Caco-2 (cell line): ENCODE measurements around the gene KIAA0825. TPM values are rescaled to one million over a fixed set of nuclear protein-coding genes. Genes with fewer than 3 reads are reported as not detected.

Experiments
- BruUV-seq: library from RNA; stranded (reverse); fragments of 400-500 nt; replicated peaks from 2 replicates; lab custom pipeline; 2021; lab: Mats Ljungman, UMichigan
- CTCF ChIA-PET: fragments of 300-600 bp; sonication (Branson Sonifier 250); formaldehyde crosslinking; loops from one replicate; lab custom pipeline; 2022; ENCODE audit warnings: antibody characterized with exemption; lab: Charles Lee
- POLR2A ChIA-PET: fragments of 300-600 bp; sonication (Branson Sonifier 250); formaldehyde crosslinking; loops from one replicate; lab custom pipeline; 2022; ENCODE audit warnings: antibody characterized with exemption; lab: Charles Lee
- DNase-seq, 2 experiments: peaks; one replicate each; pipeline versions ENCODE4 v3.0.0 to v3.0.0-alpha.2; 2020 to 2022
- H3K27me3 ChIP-seq: replicated peaks from 2 replicates; pipeline ENCODE4 v1.6.0; 2011; ENCODE audit warnings: low read length; ENCODE audit not compliant: control insufficient read depth, insufficient read depth
- H3K36me3 ChIP-seq: 2 replicates; pipeline ENCODE4 v1.5.1; 2011; ENCODE audit warnings: low read length; ENCODE audit not compliant: control insufficient read depth, insufficient read depth
- H3K4me1 ChIP-seq: fragments of 250-450 bp; sonication (Bioruptor Pico); 2 replicates; pipeline ENCODE4 v1.5.1; 2020; ENCODE audit warnings: mild to moderate bottlenecking
- H3K4me3 ChIP-seq: 2 replicates; pipeline ENCODE4 v1.5.1; 2011; ENCODE audit warnings: low read depth, mild to moderate bottlenecking, control low read depth, low read length
- H3K9me3 ChIP-seq: fragments of 250-450 bp; sonication (Bioruptor Pico); 2 replicates; pipeline ENCODE4 v1.5.1; 2020; ENCODE audit warnings: mild to moderate bottlenecking, moderate library complexity
- H3K27ac Mint-ChIP-seq: one replicate; pipeline ENCODE4 v1.8.0; 2022; ENCODE audit warnings: mixed read lengths; ENCODE audit not compliant: unreplicated experiment
- H3K27me3 Mint-ChIP-seq: one replicate; pipeline ENCODE4 v1.8.0; 2022; ENCODE audit warnings: mixed read lengths; ENCODE audit not compliant: insufficient read depth, unreplicated experiment
- H3K36me3 Mint-ChIP-seq: one replicate; pipeline ENCODE4 v1.8.0; 2022; ENCODE audit warnings: mild to moderate bottlenecking, mixed read lengths; ENCODE audit not compliant: insufficient read depth, unreplicated experiment
- H3K4me1 Mint-ChIP-seq: one replicate; pipeline ENCODE4 v1.8.0; 2022; ENCODE audit warnings: low read depth, mixed read lengths; ENCODE audit not compliant: unreplicated experiment
- H3K4me3 Mint-ChIP-seq: one replicate; pipeline ENCODE4 v1.8.0; 2022; ENCODE audit warnings: mild to moderate bottlenecking, moderate library complexity, mixed read lengths; ENCODE audit not compliant: unreplicated experiment
- H3K9me3 Mint-ChIP-seq: one replicate; pipeline ENCODE4 v1.8.0; 2022; ENCODE audit warnings: mixed read lengths; ENCODE audit not compliant: unreplicated experiment
- intact Hi-C: fragments of 100-400 bp; cut with micrococcal nuclease; formaldehyde crosslinking; loops from one replicate; pipeline ENCODE4 v1.10.0; 2022; ENCODE audit not compliant: unreplicated experiment
- total RNA-seq: library from RNA; stranded (reverse); gene quantifications from 2 replicates; pipeline ENCODE4 v1.2.3, GENCODE V29; 2022
- TF ChIP-seq, protein P1 (sequence below), 2 experiments: fragments of 200-600 bp in 1 of 2; IDR thresholded peaks; 1 replicate in 1 of 2; 2 replicates in 1 of 2; pipeline versions ENCODE4 v1.5.1 to v1.8.0; 2011 to 2022; ENCODE audit warnings: antibody characterized with exemption in 1 of 2, control low read depth in 1 of 2, inconsistent platforms in 1 of 2, low read depth in 1 of 2, low read length in 1 of 2, mild to moderate bottlenecking in 1 of 2, moderate library complexity in 1 of 2; ENCODE audit not compliant: insufficient read depth in 1 of 2, severe bottlenecking in 1 of 2, unreplicated experiment in 1 of 2

The KIAA0825 gene
- total RNA-seq, 1 experiment from 2014 or later, result 0.50 TPM

DNA sequence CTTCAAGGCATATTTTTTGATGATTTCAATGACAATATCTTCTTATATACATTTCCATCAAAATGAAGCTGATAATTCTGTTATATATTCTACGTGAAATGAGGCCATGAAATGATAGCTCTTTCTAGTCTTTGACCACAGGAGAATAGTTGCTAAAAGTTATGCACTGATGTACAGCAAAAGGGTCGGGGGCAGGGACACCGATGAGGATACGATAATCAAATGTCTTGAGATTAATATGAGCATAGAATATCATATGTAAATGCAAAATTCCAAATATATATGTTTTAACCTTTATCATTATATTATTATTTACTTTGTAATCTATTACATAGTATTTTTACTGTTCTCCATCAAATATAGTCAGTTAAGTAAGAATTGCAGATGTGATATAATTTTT lies 264.8 kb downstream of the KIAA0825 start:
- Mint-ChIP-seq H3K27me3 (peaks cover 5% of the 10 kb centered on the region), H3K27ac (no peak overlapping the region), H3K9me3 (peaks cover 7% of the 10 kb centered on the region), H3K36me3 (no peaks in the 10 kb centered on the region), H3K4me1 (no peaks in the 10 kb centered on the region), H3K4me3 (no peak overlapping the region)
- CTCF ChIA-PET, result no interaction called here
- POLR2A ChIA-PET, result no interaction called here
- Histone ChIP-seq H3K36me3 (no peaks in the 10 kb centered on the region), H3K4me3 (no peak overlapping the region), H3K27me3 (no peaks in the 10 kb centered on the region), H3K9me3 (no peaks in the 10 kb centered on the region), H3K4me1 (no peaks in the 10 kb centered on the region)
- BruUV-seq, result no TSS peak
- intact Hi-C loops, result no loop called here
- DNase-seq, result no peak
- TF ChIP-seq, protein P1, sequence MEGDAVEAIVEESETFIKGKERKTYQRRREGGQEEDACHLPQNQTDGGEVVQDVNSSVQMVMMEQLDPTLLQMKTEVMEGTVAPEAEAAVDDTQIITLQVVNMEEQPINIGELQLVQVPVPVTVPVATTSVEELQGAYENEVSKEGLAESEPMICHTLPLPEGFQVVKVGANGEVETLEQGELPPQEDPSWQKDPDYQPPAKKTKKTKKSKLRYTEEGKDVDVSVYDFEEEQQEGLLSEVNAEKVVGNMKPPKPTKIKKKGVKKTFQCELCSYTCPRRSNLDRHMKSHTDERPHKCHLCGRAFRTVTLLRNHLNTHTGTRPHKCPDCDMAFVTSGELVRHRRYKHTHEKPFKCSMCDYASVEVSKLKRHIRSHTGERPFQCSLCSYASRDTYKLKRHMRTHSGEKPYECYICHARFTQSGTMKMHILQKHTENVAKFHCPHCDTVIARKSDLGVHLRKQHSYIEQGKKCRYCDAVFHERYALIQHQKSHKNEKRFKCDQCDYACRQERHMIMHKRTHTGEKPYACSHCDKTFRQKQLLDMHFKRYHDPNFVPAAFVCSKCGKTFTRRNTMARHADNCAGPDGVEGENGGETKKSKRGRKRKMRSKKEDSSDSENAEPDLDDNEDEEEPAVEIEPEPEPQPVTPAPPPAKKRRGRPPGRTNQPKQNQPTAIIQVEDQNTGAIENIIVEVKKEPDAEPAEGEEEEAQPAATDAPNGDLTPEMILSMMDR (IDR thresholded peaks at IDR 0.05; ENCODE audit: insufficient read depth in 1 of 2, low read depth in 1 of 2, low read length in 1 of 2, severe bottlenecking in 1 of 2, unreplicated experiment in 1 of 2), result no peak

DNA sequence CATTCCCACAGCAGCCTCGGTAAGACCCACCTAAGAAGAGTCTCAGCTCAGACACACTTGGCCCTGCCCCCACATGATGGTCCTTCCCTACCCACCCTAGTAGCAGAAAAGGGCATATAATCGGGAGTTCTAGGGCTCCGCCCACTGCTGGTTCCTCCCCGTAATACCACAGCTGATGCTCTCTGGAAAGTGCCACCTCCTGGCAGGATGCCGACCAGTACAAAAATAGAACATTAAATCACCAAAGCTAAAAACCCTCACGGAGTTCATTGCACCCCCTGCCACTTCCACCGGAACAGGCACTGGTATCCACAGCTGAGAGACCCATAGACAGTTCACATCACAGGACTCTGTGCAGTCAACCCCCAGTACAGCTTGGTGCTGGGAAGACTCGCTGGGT lies 271.3 kb downstream of the KIAA0825 start:
- no peaks in the 10 kb centered on the region for H3K9me3 ChIP-seq
- Mint-ChIP-seq H3K36me3 (no peaks in the 10 kb centered on the region), H3K4me1 (no peaks in the 10 kb centered on the region), H3K27me3 (peaks cover 5% of the 10 kb centered on the region), H3K27ac (no peak overlapping the region), H3K4me3 (no peak overlapping the region), H3K9me3 (peaks cover 9% of the 10 kb centered on the region)
- H3K4me3 ChIP-seq, result no peak overlapping the region
- no peak for DNase-seq
- no peaks in the 10 kb centered on the region for H3K36me3 ChIP-seq
- POLR2A ChIA-PET, result no interaction called here
- H3K4me1 ChIP-seq, result no peaks in the 10 kb centered on the region
- CTCF ChIA-PET, result no interaction called here
- BruUV-seq, result no TSS peak
- intact Hi-C loops, result no loop called here
- TF ChIP-seq, protein P1 (IDR thresholded peaks at IDR 0.05; ENCODE audit: insufficient read depth in 1 of 2, low read depth in 1 of 2, low read length in 1 of 2, severe bottlenecking in 1 of 2, unreplicated experiment in 1 of 2), result no peak
- no peaks in the 10 kb centered on the region for H3K27me3 ChIP-seq

DNA sequence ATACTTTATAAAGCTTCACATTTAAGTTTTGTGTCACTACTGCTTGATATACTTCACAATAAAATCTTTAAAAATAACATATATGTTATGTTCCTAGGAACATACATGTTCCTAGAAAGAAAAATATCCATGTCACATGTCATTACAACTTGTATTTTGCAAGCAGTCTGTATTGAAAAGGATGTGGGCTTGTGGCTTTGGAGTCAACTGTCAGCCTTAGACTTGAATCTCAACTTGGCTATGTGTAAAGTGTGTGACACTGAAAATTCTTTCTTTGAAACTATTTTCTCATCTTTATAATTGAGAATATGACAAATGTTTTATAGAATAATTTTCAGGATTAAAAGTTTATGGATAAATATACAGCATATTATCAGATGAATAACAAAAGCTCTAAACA lies 273.1 kb downstream of the KIAA0825 start:
- Histone ChIP-seq H3K36me3 (no peaks in the 10 kb centered on the region), H3K27me3 (no peaks in the 10 kb centered on the region), H3K4me1 (no peaks in the 10 kb centered on the region), H3K9me3 (no peaks in the 10 kb centered on the region), H3K4me3 (no peak overlapping the region)
- peaks cover 5% of the 10 kb centered on the region for H3K27me3 Mint-ChIP-seq
- no peaks in the 10 kb centered on the region for H3K36me3 Mint-ChIP-seq
- CTCF ChIA-PET, result no interaction called here
- peaks cover 9% of the 10 kb centered on the region for H3K9me3 Mint-ChIP-seq
- TF ChIP-seq, protein P1 (IDR thresholded peaks at IDR 0.05; ENCODE audit: insufficient read depth in 1 of 2, low read depth in 1 of 2, low read length in 1 of 2, severe bottlenecking in 1 of 2, unreplicated experiment in 1 of 2), result no peak
- intact Hi-C loops, result no loop called here
- H3K27ac Mint-ChIP-seq, result no peak overlapping the region
- BruUV-seq, result no TSS peak
- DNase-seq, result no peak
- POLR2A ChIA-PET, result no interaction called here
- no peak overlapping the region for H3K4me3 Mint-ChIP-seq
- H3K4me1 Mint-ChIP-seq, result no peaks in the 10 kb centered on the region
